ENCODE measurements around the gene COA8. TPM values are rescaled to one million over a fixed set of nuclear protein-coding genes. Genes with fewer than 3 reads are reported as not detected.

The COA8 gene
- total and polyA plus RNA-seq, 9 of the 15 experiments (the other 6 are each of a cell fraction or from before 2014, with no cell fraction given), result 5.0 to 35.3 (median 25.7) TPM

DNA sequence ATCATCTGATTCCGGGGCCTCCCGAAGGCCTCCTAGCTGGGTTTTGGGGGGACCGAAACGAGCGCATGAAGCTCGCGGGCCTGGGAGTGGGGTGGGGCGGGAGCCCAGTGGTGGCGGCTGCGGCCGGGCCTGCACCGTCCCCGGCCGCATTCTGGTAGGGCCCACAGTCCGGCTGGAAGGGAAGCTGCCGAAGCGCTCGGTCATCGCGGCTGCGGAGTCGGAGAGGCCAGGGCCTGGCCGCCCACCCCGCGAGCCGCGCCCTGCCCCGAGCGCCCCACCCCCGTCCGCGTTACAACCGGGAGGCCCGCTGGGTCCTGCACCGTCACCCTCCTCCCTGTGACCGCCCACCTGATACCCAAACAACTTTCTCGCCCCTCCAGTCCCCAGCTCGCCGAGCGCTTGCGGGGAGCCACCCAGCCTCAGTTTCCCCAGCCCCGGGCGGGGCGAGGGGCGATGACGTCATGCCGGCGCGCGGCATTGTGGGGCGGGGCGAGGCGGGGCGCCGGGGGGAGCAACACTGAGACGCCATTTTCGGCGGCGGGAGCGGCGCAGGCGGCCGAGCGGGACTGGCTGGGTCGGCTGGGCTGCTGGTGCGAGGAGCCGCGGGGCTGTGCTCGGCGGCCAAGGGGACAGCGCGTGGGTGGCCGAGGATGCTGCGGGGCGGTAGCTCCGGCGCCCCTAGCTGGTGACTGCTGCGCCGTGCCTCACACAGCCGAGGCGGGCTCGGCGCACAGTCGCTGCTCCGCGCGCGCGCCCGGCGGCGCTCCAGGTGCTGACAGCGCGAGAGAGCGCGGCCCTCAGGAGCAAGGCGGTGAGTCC lies 66.1 kb downstream of the COA8 start, which contains the start of gene KLC1:
TSS of gene KLC1 (plus strand) at position 528 of the 819 bp plus-strand sequence. CDS start 25,354 bp downstream, outside the sequence.
- Histone ChIP-seq H3K4me3 (peak within 1 kb of the TSS; percentile 85), H2AFZ (ENCODE audit: low read depth, low read length) (peak within 1 kb of the TSS; percentile 90), H3K4me2 (ENCODE audit: insufficient read depth, low read length) (peak within 1 kb of the TSS; percentile 89), H4K20me1 (replicated peaks; ENCODE audit: control insufficient read depth, insufficient read depth, low read length) (peaks cover 6% of the 10 kb centered on the region; the same call in 1 of the 2 replicates), H3K9me3 (replicated peaks; ENCODE audit: control insufficient read depth, insufficient read depth, low read depth, low read length) (no peaks in the 10 kb centered on the region), H3K9ac (ENCODE audit: insufficient read depth in 1 of 2, low read depth in 2 of 2, low read length in 2 of 2) (peak within 1 kb of the TSS; percentile 91 to 95), H3K36me3 (ENCODE audit: control insufficient read depth, insufficient read depth, low read length) (peaks cover 7% of the 10 kb centered on the region; the same call in 1 of the 3 replicates), H3K4me1 (replicated peaks in 1 of 2; ENCODE audit: control insufficient read depth in 2 of 2, insufficient read depth in 2 of 2, low read length in 2 of 2) (peaks cover 14 to 31% of the 10 kb centered on the region in 2 experiments; a peak in 4 of 5 replicates), H3K27me3 (ENCODE audit: control insufficient read depth in 2 of 2, insufficient read depth in 2 of 2, low read length in 2 of 2) (no peaks in the 10 kb centered on the region), H3K79me2 (ENCODE audit: control insufficient read depth, insufficient read depth, low read length) (peaks cover 46% of the 10 kb centered on the region), H3K27ac (ENCODE audit: extremely low read depth, low read depth, low read length) (peak within 1 kb of the TSS; percentile 96), H3K9me1 (ENCODE audit: control insufficient read depth, insufficient read depth, low read length) (no peaks in the 10 kb centered on the region)
- TSS peak; percentile 91 for BruUV-seq (replicated peaks)
- no peak for FAIRE-seq
- CTCF ChIA-PET (ENCODE audit: low intra/inter-chr PET ratio), result no interaction called here
- in situ Hi-C loops (cut with MboI) (no loop called here), intact Hi-C loops (cut with micrococcal nuclease) (no loop called here)
- peak; percentile 76 for ATAC-seq
- DNase-seq (ENCODE audit: extremely low read depth in 1 of 4, low spot score in 3 of 4), result peak; percentile 78 to 84 (median 84)
- WGBS (ENCODE audit: insufficient coverage, low coverage, missing lambda C conversion rate), result 1% methylated on average over 34 of the region's 97 CpGs
- POLR2A ChIA-PET, result interaction anchor here (0.6 to 1.1 kb wide), 4 partner anchors 10 to 40 kb away, joined by 3 to 4 read pairs (median 3); no protein-coding TSS in a partner anchor
- TF ChIP-seq ZBED1 (IDR thresholded peaks at IDR 0.05), result 0 out of 2 replicates have a peak, but pooled peaks have one; percentile 19
- TF ChIP-seq BRD4 (IDR thresholded peaks at IDR 0.05), result no peak; the same call in 1 of the 2 replicates
- peak in 1 of 2 experiments; percentile 29 for TF ChIP-seq E2F6 (IDR thresholded peaks at IDR 0.05; ENCODE audit: borderline replicate concordance in 1 of 2, extremely low read depth in 1 of 2, insufficient read depth in 1 of 2, insufficient read length in 1 of 2, low read depth in 1 of 2, low read length in 1 of 2, poor library complexity in 1 of 2, severe bottlenecking in 1 of 2)
- TF ChIP-seq, protein P1, sequence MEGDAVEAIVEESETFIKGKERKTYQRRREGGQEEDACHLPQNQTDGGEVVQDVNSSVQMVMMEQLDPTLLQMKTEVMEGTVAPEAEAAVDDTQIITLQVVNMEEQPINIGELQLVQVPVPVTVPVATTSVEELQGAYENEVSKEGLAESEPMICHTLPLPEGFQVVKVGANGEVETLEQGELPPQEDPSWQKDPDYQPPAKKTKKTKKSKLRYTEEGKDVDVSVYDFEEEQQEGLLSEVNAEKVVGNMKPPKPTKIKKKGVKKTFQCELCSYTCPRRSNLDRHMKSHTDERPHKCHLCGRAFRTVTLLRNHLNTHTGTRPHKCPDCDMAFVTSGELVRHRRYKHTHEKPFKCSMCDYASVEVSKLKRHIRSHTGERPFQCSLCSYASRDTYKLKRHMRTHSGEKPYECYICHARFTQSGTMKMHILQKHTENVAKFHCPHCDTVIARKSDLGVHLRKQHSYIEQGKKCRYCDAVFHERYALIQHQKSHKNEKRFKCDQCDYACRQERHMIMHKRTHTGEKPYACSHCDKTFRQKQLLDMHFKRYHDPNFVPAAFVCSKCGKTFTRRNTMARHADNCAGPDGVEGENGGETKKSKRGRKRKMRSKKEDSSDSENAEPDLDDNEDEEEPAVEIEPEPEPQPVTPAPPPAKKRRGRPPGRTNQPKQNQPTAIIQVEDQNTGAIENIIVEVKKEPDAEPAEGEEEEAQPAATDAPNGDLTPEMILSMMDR (IDR thresholded peaks at IDR 0.05 in 2 of 3, conservative IDR thresholded peaks at IDR 0.05 in 1 of 3; ENCODE audit: insufficient read depth in 2 of 3, low read depth in 1 of 3, low read length in 3 of 3), result peak in 1 of 3 experiments; percentile 13; a peak in 1 of 6 replicates
- TF ChIP-seq CC2D1A (IDR thresholded peaks at IDR 0.05), result no peak
- TF ChIP-seq RB1 (IDR thresholded peaks at IDR 0.05; ENCODE audit: low read depth), result peak; percentile 52; the same call in 1 of the 2 replicates
- no peak for TF ChIP-seq TAF9B (IDR thresholded peaks at IDR 0.05; ENCODE audit: partially characterized antibody)
- no peak for TF ChIP-seq CBX2 (IDR thresholded peaks at IDR 0.05; ENCODE audit: insufficient read depth, low read length, poor library complexity, severe bottlenecking)
- peak; percentile 14 for TF ChIP-seq PCBP1 (IDR thresholded peaks at IDR 0.05; ENCODE audit: low read depth, low read length, poor library complexity, severe bottlenecking)
- 0 out of 2 replicates have a peak, but pooled peaks have one; percentile 12 for TF ChIP-seq MTA3 (IDR thresholded peaks at IDR 0.05; ENCODE audit: borderline replicate concordance)
- no peak for TF ChIP-seq PPARD (CRISPR knock-in tag; IDR thresholded peaks at IDR 0.05)
- TF ChIP-seq, protein P2, sequence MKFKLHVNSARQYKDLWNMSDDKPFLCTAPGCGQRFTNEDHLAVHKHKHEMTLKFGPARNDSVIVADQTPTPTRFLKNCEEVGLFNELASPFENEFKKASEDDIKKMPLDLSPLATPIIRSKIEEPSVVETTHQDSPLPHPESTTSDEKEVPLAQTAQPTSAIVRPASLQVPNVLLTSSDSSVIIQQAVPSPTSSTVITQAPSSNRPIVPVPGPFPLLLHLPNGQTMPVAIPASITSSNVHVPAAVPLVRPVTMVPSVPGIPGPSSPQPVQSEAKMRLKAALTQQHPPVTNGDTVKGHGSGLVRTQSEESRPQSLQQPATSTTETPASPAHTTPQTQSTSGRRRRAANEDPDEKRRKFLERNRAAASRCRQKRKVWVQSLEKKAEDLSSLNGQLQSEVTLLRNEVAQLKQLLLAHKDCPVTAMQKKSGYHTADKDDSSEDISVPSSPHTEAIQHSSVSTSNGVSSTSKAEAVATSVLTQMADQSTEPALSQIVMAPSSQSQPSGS (CRISPR knock-in tag; IDR thresholded peaks at IDR 0.05), result peak; percentile 87; the same call in 1 of the 2 replicates
- no peak for TF ChIP-seq TEAD4 (IDR thresholded peaks at IDR 0.05; ENCODE audit: low read length)
- TF ChIP-seq TEAD4 (CRISPR knock-in tag; IDR thresholded peaks at IDR 0.05; ENCODE audit: borderline replicate concordance), result no peak
- TF ChIP-seq PTBP1 (IDR thresholded peaks at IDR 0.05; ENCODE audit: low read depth, low read length), result no peak
- TF ChIP-seq U2AF1 (optimal IDR thresholded peaks at IDR 0.05; ENCODE audit: low read depth, low read length), result no peak
- no peak for TF ChIP-seq KAT2B (IDR thresholded peaks at IDR 0.05; ENCODE audit: low read depth, low read length)
